IPS-11a (cell line): Measurements from ENCODE around the gene SKA2.
"Not testable (repeated sequence)": the region's sequence is repeated elsewhere in the genome, so short reads cannot be mapped to it uniquely, and the experiment has no call there.

ENCODE experiments used
- H3K4me3 ChIP-seq: one replicate; pipeline ENCODE4 v1.5.1; 2013; ENCODE audit warnings: low read depth, low read length, control low read depth

SKA2 gene

DNA sequence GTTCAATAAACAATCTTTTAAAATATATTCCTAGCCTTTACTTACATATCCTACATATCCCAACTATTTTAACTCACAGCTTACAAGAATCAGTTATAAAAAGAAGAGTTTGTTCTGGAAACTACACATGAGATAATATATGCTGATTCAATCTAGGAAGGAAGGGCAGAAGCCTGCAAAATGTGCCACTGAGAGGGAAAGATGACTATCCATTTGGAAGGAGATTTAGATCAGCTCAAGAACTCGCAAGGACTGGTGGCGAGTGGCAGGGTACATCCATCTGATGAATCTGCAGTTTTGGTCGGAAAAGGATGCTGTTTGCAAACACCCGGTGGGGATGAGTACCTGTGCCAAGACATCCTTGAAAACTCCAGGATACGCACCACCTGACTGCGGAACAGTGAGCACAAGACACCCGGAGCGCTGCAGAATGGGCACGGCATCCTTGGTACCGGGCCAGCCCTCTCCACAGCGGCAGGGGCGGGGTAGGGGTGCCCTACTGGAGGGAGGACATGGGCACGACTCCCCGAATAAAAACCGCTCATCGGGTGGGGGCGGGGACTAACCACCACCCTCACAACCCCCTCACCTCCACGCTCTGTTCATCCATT is 49.0 kb downstream of the SKA2 start:
- H3K4me3 ChIP-seq: peak overlapping the region; percentile 91

DNA sequence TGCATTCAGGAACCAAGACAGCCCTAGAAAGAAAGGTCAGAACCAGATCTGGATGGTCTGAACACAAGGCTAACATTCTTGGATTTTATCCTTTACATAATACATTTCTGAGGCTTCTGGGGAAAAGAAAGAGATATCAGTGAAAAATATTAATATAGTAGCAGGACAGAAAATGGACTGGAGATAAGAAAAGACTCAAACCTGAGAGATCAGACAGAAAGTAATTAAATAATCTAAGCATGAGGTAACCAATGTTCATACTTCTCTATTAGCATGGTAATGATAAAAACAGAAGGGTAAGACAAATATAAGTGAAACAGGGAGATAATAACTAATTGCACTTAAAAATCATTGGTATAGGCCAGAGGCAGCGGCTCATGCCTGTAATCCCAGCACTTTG is 53.8 kb downstream of the SKA2 start:
- H3K4me3 ChIP-seq: no peak overlapping the region

DNA sequence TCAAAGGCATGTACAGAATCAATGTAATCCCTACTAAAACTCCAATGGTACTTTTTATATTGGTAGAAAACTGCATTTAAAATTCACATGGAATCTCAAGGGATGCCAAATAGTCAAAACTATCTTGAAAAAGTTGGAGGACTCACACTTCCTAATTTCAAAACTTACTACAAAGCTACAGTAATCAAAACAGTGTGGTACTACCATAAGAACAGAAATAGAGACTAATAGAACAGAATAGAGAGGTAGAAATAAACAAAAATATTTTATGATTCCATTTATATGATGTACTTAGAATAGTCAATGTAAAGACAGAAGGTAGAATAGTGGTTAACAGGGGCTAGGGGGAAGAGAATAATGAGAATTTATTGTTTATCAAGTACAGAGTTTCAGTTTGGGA is 57.1 kb downstream of the SKA2 start:
- H3K4me3 ChIP-seq: no peak overlapping the region

DNA sequence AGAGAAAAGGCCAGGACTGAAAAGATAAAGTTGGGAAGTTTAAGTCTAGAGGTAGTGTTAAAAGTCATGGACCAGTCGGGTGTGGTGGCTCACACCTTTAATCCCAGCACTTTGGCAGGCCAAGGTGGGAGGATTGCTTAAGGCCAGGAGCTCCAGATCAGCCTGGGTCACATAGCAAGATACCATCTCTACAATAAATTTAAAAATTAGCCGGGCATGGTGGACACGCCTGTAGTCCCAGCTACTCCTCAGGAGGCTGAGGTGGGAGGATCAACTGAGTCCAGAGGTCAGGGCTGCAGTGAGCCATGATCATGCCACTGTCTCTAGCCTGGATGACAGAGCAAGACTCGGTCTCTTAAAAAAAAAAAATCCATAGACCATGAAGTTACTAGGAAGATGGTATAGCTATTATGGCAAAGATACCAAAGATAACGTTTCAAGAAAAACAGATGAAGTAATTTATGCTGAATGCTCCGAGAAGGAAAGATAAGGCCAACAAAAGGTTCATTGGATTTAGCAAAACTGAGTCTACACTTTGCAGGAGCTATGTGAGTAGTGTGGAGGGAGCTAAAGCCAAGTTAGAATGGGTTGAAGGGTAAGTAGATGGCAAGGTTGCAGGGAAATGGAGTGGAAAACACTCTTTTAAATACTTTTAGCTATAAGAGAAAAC is 60.0 kb downstream of the SKA2 start:
- no peak overlapping the region for H3K4me3 ChIP-seq

DNA sequence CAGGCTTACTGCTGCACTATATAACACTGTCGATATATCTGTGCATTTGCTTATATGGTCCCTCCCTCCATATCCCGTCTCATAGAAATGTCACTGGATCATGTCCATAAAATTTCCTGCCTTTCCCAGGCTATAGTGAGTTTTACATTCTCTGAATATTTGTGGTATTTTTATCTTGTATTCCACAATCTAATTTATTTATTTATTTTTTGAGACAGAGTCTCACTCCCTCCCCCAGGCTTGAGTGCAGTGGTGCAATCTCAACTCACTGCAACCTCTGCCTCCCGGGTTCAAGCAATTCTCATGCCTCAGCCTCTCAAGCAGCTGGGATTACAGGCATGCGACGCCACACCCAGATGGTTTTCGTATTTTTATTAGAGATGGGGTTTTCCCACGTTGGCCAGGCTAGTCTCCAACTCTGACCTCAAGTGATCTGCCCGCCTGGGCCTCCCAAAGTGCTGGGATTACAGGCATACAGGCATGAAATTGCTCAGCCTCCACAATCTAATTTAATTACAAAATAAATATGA is 61.2 kb downstream of the SKA2 start:
- H3K4me3 ChIP-seq: no peak overlapping the region

DNA sequence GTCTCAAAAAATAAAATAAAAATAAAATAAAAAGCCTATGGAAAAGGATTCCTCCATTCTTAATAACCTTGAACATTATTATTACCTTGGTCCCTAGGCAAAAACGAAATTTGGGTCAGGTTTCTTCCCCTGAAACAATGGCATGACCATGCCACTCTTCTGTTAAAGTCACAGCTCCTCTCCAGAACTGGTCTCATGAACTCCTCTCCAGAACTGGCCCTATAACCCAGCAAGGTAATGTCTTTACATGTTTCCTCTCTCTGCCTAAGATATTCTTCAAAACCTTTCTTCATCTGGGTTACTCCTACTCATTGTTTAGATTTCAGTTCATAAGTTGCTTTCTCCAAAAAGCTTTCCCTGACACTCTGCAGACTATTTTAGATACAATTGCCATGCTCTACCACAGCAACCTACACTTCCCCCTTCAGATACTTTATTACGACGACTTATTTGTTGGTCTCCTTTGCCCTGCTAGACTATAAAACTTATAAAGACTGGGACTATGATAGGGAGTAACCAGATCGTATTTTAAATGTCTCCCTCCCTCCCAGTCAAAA is 61.8 kb downstream of the SKA2 start:
- no peak overlapping the region for H3K4me3 ChIP-seq

DNA sequence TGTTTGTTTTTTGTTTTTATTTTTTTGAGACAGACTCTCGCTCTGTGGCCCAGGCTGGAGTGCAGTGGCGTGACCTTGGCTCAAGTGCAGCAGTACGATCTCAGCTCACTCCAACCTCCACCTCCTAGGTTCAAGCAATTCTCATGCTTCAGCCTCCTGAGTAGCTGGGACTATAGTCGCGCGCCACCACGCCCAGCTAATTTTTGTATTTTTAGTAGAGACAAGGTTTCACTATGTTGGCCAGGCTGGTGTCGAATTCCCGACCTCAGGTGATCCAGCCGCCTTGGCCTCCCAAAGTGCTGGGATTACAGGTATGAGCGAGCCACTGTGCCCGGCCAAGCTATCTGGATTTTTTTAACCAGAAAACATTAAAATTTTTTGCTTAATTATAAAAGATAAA is 64.4 kb downstream of the SKA2 start:
- not testable (repeated sequence) for H3K4me3 ChIP-seq

DNA sequence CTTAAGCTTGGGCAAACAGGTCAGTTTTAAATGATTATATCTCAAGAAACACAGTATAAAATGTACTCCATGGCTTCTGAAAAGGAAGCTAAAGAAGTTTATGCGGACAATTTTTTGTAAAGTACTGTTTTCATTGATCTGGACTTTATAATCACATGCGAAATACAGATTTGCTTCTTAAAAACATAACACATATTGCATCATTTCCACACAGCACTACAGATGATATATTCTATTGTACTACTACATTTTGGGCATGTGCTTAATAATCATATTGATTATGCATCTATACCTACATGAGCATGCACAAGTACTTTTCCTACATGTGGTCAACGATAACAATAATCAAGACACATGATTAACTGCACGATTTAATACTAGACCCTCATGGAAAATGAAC is 70.8 kb downstream of the SKA2 start:
- no peak overlapping the region for H3K4me3 ChIP-seq

DNA sequence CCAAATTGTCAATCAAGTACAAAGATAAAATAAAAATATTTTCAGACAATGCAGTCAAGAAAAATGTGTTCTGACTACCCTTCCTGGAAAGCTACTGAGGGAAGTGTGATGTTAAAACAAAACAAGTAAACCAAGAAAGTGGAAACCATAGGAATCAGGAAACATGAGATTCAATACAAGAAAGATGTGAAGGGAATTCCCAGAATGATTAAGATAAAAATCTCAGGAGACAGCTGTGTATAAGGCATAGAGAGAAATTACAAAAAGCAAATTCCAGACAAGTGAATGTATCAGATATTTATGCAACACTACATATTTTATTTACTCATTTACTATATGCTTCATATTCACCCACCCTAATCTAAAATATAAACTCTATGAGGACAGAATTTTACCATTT is 80.5 kb downstream of the SKA2 start:
- no peak overlapping the region for H3K4me3 ChIP-seq

DNA sequence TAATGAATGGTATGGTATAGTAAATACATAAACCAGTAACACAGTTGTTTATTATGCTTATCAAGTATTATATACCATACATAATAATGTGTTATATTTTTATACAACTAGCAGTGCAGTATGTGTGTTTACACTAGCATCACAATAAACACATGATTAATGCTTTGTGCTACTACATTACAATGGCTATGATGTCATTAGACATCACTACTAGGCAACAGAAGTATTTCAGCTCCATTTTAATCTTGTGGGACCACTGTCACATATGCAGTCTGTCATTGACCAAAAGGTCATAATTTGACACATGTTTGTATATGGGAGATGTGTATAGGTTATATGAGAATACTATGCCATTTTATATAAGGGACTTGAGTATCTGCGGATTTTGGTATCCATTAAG is 81.0 kb downstream of the SKA2 start:
- H3K4me3 ChIP-seq: no peak overlapping the region

DNA sequence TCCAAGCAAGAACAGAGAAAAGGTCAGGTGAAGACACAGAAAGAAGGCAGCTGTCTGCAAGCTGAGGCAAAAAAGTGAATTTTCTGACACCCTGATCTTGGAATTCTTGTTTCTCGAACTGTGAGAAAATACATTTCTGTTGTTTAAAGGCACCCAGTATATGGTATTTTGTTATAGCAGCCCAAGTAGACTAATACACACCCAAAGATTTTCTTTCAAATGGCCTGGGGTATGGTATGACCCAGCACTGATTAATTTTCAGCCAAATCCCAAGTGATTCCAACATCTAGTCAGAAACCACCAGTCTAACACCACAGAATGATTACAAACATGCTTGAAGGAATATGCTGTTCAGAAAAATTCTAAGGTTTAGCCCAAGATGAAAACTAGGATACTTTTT is 85.1 kb downstream of the SKA2 start:
- no peak overlapping the region for H3K4me3 ChIP-seq

DNA sequence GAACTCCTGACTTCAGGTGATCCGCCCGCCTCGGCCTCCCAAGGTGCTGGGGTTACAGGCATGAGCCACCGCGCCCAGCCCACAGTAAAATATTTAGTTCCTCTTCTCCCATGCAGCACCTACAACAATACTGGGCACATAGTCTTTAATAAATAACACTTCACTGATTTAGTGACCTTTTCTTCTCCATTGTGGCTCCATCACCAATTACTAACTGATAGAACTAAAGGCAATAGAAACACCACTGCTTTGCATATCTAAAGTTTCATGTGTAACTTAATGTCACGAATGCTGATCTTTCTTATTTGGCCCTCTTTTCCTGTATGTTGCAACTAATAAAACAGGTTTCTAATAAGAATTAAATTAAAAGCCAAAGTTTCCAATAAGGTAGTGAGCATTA is 87.2 kb downstream of the SKA2 start:
- no peak overlapping the region for H3K4me3 ChIP-seq

DNA sequence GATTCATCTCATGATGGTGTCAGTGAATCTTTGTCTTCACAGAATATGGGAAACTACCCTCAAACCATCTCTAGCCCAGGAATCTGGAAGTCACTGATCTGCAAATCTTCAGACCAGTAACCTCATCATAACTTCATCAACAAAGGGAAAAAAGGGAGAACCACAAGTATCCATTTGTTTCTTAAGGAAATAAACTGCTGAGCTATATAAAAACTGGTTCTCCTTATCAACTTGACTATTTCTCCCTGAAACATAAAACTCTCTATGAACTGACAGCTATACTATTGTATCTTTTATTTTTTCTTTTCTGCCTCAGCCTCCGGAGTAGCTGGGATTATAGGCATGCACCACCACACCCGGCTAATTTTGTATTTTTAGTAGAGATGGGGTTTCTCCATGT is 87.6 kb downstream of the SKA2 start:
- no peak overlapping the region for H3K4me3 ChIP-seq

DNA sequence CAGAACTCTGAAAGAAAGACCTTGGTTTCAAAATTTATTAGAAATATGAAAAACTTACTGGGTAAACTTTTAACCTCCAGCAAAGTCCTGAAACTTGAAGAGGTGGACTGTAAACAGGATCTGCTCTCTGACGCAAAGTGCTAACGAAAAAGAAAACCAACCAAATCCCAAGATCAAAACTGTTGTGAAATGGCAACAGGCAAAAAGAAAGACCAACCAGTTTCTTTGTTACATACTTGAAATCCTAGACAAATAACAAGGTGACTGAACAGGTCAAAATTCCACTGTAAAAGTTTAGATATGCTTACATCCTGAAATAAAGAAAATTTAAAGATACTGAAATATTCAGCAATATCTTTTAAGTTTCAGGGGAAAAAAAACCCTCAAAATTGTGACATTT is 92.5 kb downstream of the SKA2 start:
- H3K4me3 ChIP-seq: no peak overlapping the region
